ENCODE measurements around the gene INPP5A.

Gene INPP5A

GRCh38 chr10:132701846-132702190, 164.2 kb downstream of the INPP5A start:
- H3K9me3 ChIP-seq (ENCODE audit: control insufficient read depth, insufficient read depth, low read length) = peaks cover 22% of the 10 kb centered on the region; the same call in 1 of the 2 replicates
- no peaks in the 10 kb centered on the region for H3K36me3 ChIP-seq (ENCODE audit: control insufficient read depth, low read length)
- H3K4me2 ChIP-seq (ENCODE audit: low read length) = no peak overlapping the region
- no peak for TF ChIP-seq CTCF (IDR thresholded peaks at IDR 0.05; ENCODE audit: low read depth, low read length, poor library complexity, severe bottlenecking)
- no peak for TF ChIP-seq EZH2phosphoT487 (IDR thresholded peaks at IDR 0.05; ENCODE audit: borderline replicate concordance, low read length)
- no peaks in the 10 kb centered on the region for H3K79me2 ChIP-seq (ENCODE audit: control insufficient read depth, low read length)
- no peaks in the 10 kb centered on the region for H3K27me3 ChIP-seq (ENCODE audit: control insufficient read depth, low read length)
- no peaks in the 10 kb centered on the region for H4K20me1 ChIP-seq (ENCODE audit: control insufficient read depth, insufficient read depth, low read depth, low read length)
- no peaks in the 10 kb centered on the region for H3F3A ChIP-seq (ENCODE audit: control insufficient read depth, insufficient read depth)
- no peaks in the 10 kb centered on the region for H3K4me1 ChIP-seq (ENCODE audit: control insufficient read depth, low read length)
- no peak overlapping the region for H3K4me3 ChIP-seq (ENCODE audit: low read length)
- H3K27ac ChIP-seq (ENCODE audit: low read depth, low read length) = no peak overlapping the region
- H3K9me2 ChIP-seq (replicated peaks; ENCODE audit: control insufficient read depth, low read length) = no peaks in the 10 kb centered on the region

GRCh38 chr10:132702601-132703418, 165.2 kb downstream of the INPP5A start:
- H3K4me1 ChIP-seq (ENCODE audit: control insufficient read depth, low read length) = no peaks in the 10 kb centered on the region
- H3K9me3 ChIP-seq (ENCODE audit: control insufficient read depth, insufficient read depth, low read length) = peaks cover 22% of the 10 kb centered on the region; the same call in 1 of the 2 replicates
- H3K36me3 ChIP-seq (ENCODE audit: control insufficient read depth, low read length) = no peaks in the 10 kb centered on the region

GRCh38 chr10:132703419-132704007, 165.9 kb downstream of the INPP5A start:
- Histone ChIP-seq H3K9me2 (replicated peaks; ENCODE audit: control insufficient read depth, low read length) (no peaks in the 10 kb centered on the region), H3K9me3 (ENCODE audit: control insufficient read depth, insufficient read depth, low read length) (peaks cover 22% of the 10 kb centered on the region; the same call in 1 of the 2 replicates), H3F3A (ENCODE audit: control insufficient read depth, insufficient read depth) (no peaks in the 10 kb centered on the region), H3K79me2 (ENCODE audit: control insufficient read depth, low read length) (no peaks in the 10 kb centered on the region), H3K4me1 (ENCODE audit: control insufficient read depth, low read length) (no peaks in the 10 kb centered on the region), H3K4me2 (ENCODE audit: low read length) (no peak overlapping the region), H3K27me3 (ENCODE audit: control insufficient read depth, low read length) (no peaks in the 10 kb centered on the region), H3K36me3 (ENCODE audit: control insufficient read depth, low read length) (no peaks in the 10 kb centered on the region), H4K20me1 (ENCODE audit: control insufficient read depth, insufficient read depth, low read depth, low read length) (no peaks in the 10 kb centered on the region), H3K4me3 (ENCODE audit: low read length) (no peak overlapping the region), H3K27ac (ENCODE audit: low read depth, low read length) (no peak overlapping the region)
- TF ChIP-seq EZH2phosphoT487 (IDR thresholded peaks at IDR 0.05; ENCODE audit: borderline replicate concordance, low read length) = no peak
- no peak for TF ChIP-seq CTCF (IDR thresholded peaks at IDR 0.05; ENCODE audit: low read depth, low read length, poor library complexity, severe bottlenecking)

More at GRCh38 chr10:132702601-132703418, 165.2 kb downstream of the INPP5A start:
- no peaks in the 10 kb centered on the region for H4K20me1 ChIP-seq (ENCODE audit: control insufficient read depth, insufficient read depth, low read depth, low read length)
- H3K9me2 ChIP-seq (replicated peaks; ENCODE audit: control insufficient read depth, low read length) = no peaks in the 10 kb centered on the region
- H3K4me2 ChIP-seq (ENCODE audit: low read length) = no peak overlapping the region
- no peak overlapping the region for H3K27ac ChIP-seq (ENCODE audit: low read depth, low read length)
- no peaks in the 10 kb centered on the region for H3K79me2 ChIP-seq (ENCODE audit: control insufficient read depth, low read length)
- no peaks in the 10 kb centered on the region for H3F3A ChIP-seq (ENCODE audit: control insufficient read depth, insufficient read depth)
- no peaks in the 10 kb centered on the region for H3K27me3 ChIP-seq (ENCODE audit: control insufficient read depth, low read length)
- no peak overlapping the region for H3K4me3 ChIP-seq (ENCODE audit: low read length)
- TF ChIP-seq EZH2phosphoT487 (IDR thresholded peaks at IDR 0.05; ENCODE audit: borderline replicate concordance, low read length) (no peak), CTCF (IDR thresholded peaks at IDR 0.05; ENCODE audit: low read depth, low read length, poor library complexity, severe bottlenecking) (no peak)

Measured in DOHH2 (cell line).